GM06990 (cell line): ENCODE data around the gene MED14.
"Not testable (repeated sequence)": the region's sequence is repeated elsewhere in the genome, so short reads cannot be mapped to it uniquely, and the experiment has no call there.

Experiments used
- DNase-seq: peaks from one replicate; pipeline ENCODE4 v3.0.0-alpha.2; 2011; ENCODE audit not compliant: insufficient read length; ENCODE audit errors: extremely low read depth
- H3K27me3 ChIP-seq: replicated peaks from 2 replicates; pipeline ENCODE4 v1.6.0; 2011; ENCODE audit warnings: low read length; ENCODE audit not compliant: control insufficient read depth, insufficient read depth
- H3K36me3 ChIP-seq: 2 replicates; pipeline ENCODE4 v1.5.1; 2011; ENCODE audit warnings: low read length; ENCODE audit not compliant: control insufficient read depth, insufficient read depth
- H3K4me3 ChIP-seq: replicated peaks from 2 replicates; pipeline ENCODE4 v1.5.1; 2011; ENCODE audit warnings: low read depth, mild to moderate bottlenecking, control low read depth, low read length
- CTCF ChIP-seq: IDR thresholded peaks from 2 replicates; pipeline ENCODE4 v1.5.1; 2011; ENCODE audit warnings: low read length, control low read depth, mild to moderate bottlenecking, inconsistent platforms; ENCODE audit not compliant: insufficient read depth, poor library complexity, severe bottlenecking

MED14 gene

GRCh38 chrX:40735325-40736169 is at the start of gene MED14:
Gene MED14, minus strand, starts transcription at chrX:40735542. Its CDS starts 130 bp downstream, at chrX:40735412.
- H3K4me3 ChIP-seq = peak within 1 kb of the TSS; percentile 76
- DNase-seq = peak; percentile 96
- peak; percentile 66 for TF ChIP-seq CTCF
- H3K36me3 ChIP-seq = no peaks in the 10 kb centered on the region
- no peaks in the 10 kb centered on the region for H3K27me3 ChIP-seq

GRCh38 chrX:40784516-40785151 is 49.3 kb upstream of the MED14 start:
- DNase-seq = no peak
- no peak for TF ChIP-seq CTCF
- Histone ChIP-seq H3K27me3 (no peaks in the 10 kb centered on the region), H3K4me3 (no peak overlapping the region), H3K36me3 (no peaks in the 10 kb centered on the region)

- H3K27me3 ChIP-seq, H3K4me3 ChIP-seq, H3K36me3 ChIP-seq, DNase-seq: not testable (repeated sequence)
Measured at GRCh38 chrX:40782644-40783259, 47.4 kb upstream of the MED14 start.

- no peak for TF ChIP-seq CTCF
- H3K36me3 ChIP-seq = no peaks in the 10 kb centered on the region
- DNase-seq = no peak
- no peak overlapping the region for H3K4me3 ChIP-seq
- no peaks in the 10 kb centered on the region for H3K27me3 ChIP-seq
Measured at GRCh38 chrX:40780951-40781350, 45.6 kb upstream of the MED14 start.

GRCh38 chrX:40780082-40780481 is 44.7 kb upstream of the MED14 start:
- TF ChIP-seq CTCF = no peak
- Histone ChIP-seq H3K4me3 (no peak overlapping the region), H3K27me3 (no peaks in the 10 kb centered on the region), H3K36me3 (no peaks in the 10 kb centered on the region)
- DNase-seq = no peak
